CD1c-positive myeloid dendritic cell (primary cell): ENCODE results near the gene EFCAB11.

ENCODE experiments used
- DNase-seq: peaks from one replicate; pipeline ENCODE4 v3.0.0-alpha.2; 2016; ENCODE audit errors: extremely low spot score

Gene EFCAB11

GRCh38 chr14:89957376-89957775 lies 2.8 kb upstream of the EFCAB11 start:
- no peak for DNase-seq

GRCh38 chr14:89956661-89957009 lies 2.1 kb upstream of the EFCAB11 start:
- no peak for DNase-seq

GRCh38 chr14:89955745-89956660 lies 1.5 kb upstream of the EFCAB11 start, which contains the start of gene TDP1:
Gene TDP1 (plus strand): TSS chr14:89955927. CDS start chr14:89963115, 7,188 bp downstream.
- DNase-seq, result peak; percentile 97

- peak; percentile 61 for DNase-seq
These were observed 653 bp upstream of the EFCAB11 start for GRCh38 chr14:89955022-89955744.

GRCh38 chr14:89953602-89954001 lies 928 bp downstream of the EFCAB11 start:
- no peak for DNase-seq

DNA sequence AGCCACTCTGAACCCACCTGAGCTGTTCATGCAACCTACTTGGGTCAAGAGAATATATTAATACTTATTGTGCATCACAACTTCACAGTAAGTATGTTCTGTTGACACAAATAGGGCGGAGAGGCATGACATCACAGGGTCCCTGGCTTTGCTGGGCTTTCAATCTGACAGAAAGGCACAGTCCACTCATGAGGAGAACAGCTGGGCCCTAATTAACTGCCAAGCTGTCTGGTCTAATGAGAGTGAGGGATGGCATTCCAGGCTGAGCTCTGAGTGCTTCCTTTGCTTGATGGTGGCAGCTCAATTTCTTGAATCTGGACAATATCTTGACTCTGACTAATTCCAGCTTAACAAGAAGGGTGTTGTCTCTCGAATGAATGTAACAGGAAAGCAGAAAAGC lies 2.0 kb downstream of the EFCAB11 start:
- no peak for DNase-seq

GRCh38 chr14:89947344-89947743 lies 7.2 kb downstream of the EFCAB11 start:
- no peak for DNase-seq

DNA sequence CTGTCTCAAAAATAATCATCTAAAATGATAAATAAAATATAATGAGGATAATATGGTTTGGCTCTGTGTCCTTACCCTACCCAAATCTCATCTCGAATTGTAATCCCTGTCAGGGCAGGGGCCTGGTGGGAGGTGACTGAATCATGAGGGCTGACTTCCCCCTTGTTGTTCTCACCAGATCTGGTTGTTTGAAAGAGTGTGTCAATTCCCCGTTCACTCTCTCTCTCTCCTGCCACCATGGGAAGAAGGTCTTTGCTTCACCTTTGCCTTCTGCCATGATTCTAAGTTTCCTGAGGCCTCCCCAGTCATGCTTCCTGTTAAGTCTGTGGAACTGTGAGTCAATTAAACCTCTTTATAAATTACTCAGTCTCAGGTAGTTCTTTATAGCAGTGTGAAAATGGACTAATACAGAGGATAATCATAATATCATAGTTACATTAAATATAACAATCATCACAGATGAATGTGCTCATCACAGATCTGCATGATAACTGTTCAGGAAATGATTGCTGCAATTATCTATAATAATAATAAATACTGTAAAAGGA lies 12.6 kb downstream of the EFCAB11 start:
- no peak for DNase-seq

- DNase-seq, result no peak
These were observed 17.8 kb downstream of the EFCAB11 start for GRCh38 chr14:89936654-89937185.

DNA sequence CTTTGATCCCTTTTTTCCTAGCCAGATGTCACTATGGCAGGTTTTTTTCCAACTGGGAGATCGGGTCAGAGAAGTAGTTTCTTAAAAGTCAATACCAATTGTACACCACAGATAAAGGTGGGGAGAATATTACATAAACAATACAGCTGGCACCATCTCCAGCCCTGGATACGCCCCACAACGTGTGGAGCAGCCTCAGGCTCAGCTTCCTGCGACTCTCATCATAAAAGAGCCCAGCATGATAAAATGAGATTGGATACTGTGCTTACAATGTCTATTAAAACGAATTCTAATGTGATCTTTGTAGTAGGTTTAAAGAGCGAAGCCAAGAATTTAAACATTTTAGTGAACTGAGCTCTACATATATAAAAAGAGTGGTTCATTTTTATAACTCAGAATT lies 21.5 kb downstream of the EFCAB11 start:
- no peak for DNase-seq

GRCh38 chr14:89927186-89927865 lies 27.2 kb downstream of the EFCAB11 start:
- no peak for DNase-seq

DNA sequence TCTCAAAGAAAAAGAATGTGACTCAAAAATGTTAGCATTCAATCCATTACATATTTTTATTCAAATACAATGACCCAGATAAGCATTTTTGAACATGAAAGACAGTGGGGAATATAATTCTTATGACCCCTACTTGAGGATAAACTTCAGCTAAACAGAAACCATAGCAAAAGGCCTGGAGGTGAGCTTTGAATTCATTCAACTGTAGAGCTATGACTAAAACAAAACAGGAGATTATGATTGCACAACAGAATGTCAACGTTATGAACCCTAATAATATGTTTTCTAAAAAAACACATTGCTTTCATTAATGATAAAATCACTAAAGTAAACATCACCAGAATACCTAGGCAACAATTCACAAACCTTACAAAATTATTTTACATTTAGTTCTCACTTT lies 27.8 kb downstream of the EFCAB11 start:
- no peak for DNase-seq

- no peak for DNase-seq
These were observed 30.3 kb downstream of the EFCAB11 start for GRCh38 chr14:89924268-89924667.

GRCh38 chr14:89922031-89922907 lies 32.3 kb downstream of the EFCAB11 start:
- DNase-seq, result no peak

DNA sequence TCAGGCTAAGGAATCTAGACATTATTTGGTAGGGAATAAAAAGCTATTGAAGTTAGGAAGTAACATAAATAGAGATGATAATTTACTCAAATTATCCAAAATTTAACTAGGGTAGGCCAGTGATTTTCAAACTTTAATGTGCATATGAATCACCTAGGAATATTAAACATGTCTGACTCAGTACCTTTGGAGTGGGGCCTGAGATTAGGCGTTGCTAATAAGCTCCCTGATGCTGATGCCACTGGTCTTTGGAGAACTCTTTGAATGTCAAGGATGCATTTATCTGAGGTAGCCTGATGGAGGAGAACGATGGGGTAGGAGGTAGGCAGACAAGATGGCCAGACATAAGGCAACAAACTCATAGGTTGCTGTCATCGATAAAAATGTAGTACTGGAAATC lies 33.2 kb downstream of the EFCAB11 start:
- no peak for DNase-seq

DNA sequence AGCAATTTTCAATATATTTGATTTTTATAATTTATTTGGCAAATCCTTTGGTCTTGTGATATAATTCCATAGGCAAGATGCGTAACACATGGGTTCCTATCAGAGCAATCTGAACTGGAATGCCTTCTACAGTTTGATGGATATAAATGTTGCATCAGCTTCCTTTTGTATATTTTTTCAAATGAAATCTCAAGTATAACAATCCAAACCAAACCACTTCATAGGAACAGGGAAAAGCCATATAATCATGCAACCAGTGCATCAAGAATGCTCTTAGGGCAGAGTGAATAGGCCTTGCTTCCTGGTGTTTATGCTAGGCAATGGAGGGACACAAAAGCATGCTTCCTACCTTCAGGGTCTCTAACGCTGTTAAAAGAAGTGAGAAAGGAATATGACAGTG lies 34.5 kb downstream of the EFCAB11 start:
- no peak for DNase-seq

GRCh38 chr14:89918721-89919120 lies 35.8 kb downstream of the EFCAB11 start:
- DNase-seq, result no peak

DNA sequence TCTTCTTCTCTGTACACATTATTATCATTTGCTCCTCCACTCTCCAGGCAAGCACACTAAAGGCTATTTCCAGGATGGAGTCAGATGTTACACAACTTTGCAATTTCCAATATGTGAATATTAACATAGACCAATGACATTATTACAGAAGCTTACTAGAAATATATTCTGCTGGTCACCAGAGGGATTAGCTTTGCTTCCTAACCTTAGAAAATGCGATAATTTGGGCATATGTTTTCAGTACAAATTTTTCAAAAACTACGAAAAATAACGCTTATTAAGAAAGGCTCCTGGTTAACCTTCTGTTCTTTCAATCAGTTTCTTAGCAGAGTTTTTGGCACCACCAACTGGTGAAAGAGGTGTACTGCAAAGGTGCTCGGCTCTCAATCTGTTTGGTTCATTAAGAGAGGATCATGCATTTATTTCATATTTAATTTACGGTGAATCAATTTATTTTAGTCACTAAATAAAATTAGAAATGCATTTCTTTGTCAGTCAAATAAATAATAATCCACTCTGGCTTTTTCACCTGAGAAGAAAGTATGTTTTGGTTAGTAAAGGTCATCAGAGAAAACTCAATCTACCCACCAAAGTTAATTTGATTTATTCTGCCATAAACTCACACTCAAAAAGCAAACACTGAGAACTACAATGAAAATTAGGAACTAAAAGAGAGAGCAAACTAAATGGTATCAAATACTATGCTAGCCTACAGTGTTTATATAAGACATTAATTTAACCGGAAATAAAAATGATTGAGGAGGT lies 39.2 kb downstream of the EFCAB11 start:
- DNase-seq, result peak; percentile 84

DNA sequence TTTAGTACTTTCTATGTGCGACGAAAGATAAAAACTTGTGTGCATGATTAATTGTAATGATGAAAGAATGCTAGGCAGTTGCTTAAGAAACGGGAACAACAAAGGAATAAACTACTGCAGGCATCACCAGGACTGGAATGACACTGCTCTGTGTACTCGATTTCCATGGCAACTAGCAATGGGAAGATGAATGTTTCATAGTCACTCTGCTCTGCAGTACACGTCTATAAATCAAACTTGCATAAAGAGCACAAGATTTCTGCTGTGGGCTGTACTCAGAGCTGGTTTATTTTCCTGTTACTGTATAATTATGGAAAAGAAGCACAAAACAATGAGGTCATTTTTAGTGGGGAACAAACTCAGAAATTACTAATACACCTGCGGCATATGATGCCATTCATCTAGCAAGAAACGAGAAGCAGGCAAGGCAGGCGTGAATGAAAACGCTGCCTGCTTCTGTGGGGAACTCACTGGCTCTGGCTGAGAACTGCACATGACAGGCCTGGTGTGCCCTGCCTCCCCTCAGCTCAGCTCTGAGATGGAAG lies 41.8 kb downstream of the EFCAB11 start:
- peak; percentile 89 for DNase-seq

DNA sequence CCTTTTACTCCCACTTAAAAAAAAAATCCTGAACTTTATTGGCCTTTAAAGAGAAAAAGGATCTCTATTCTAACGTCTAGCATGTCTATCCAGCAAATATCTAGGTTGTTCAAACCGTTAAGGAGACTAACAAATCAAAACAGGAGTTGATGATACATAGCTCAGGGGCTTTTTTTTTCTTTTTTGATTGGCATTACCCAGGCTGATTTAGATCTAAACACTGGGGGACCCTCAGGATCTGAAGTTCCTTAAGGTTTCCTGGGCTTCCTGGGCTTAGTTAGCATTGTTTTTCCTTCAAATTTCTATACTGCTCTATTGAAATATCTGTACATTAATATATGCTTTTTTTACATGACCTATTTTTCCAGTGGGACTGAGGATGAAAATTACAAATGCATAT lies 42.3 kb downstream of the EFCAB11 start:
- no peak for DNase-seq
